HG03469 (cell line): Measurements from ENCODE around the gene BMF.
A peak's percentile ranks its signal among the peaks of the same experiment; 100 is the strongest.

Experiments
- ATAC-seq: cut with Tn5 transposase; IDR thresholded peaks from one replicate; pipeline ENCODE4 v1.9.1; 2021; ENCODE audit warnings: mild to moderate bottlenecking, moderate library complexity, moderate number of reproducible peaks; ENCODE audit not compliant: unreplicated experiment

BMF gene

GRCh38 chr15:40050788-40051470 lies 57.8 kb downstream of the BMF start:
- no peak for ATAC-seq

GRCh38 chr15:40048926-40049475 lies 59.7 kb downstream of the BMF start:
- ATAC-seq: no peak

DNA sequence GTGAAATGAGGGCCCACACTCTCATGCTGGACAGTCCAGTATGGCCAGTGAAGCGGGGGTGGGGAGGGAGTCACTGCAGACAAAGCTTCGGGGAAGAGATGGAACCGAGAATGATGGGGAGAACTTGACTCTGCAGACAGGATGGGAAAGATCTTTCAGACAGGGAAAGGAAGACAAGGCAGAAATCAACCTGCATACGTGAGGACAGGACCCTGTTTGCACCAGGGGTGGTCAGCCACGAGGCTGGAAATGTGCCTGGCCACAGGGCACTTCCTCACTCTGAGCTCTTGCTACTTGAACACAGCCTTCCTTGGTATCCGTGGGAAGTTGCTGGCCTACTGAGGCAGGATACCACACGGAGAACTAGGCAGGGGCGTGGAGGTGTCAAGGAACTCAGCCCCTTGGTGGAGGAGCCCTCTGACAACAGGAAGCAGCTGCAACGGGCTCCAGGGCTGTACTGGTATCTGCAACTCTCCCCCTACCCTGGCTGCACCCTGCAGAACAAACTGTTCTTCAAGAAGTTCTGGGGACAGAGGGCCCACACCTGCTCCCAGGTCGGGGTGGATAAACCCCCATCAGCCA lies 60.4 kb downstream of the BMF start:
- no peak for ATAC-seq

DNA sequence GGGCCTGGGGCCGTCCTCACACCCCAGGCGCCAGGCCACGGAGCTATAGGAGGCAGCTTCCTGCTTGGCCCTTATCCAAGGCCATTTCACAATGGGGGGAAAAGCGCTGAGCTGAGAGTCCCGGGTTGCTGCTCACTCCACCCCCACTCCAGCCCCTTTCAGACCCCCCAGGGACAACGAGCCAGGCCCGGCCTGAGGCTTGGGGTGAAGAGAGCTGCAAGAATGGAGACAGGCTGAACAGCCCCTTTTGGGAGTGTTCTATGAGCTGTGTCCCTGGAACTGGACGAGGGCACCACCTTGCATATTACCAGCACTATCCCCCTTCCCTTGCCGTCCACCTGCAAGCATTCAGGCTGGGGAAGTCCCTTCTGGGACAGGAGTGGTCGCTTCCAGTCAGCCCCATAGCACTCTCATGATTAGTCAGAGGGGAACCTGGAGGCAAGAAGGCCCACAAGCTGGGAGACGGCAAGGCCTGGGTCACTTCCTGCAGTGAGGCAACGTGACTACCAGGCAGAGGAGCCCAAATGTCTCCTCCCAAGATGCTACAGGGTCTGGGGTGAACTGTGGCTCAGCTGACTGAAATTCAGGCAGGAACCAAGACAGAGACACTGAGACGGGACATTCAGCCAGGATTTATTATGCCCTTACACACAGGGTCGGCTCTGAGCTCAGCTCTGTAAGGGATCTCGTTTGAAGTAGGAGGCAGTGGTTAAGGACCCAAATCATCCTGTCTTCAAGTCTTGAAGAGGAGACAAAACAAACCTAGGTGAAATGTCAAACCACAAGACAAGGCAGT lies 61.1 kb downstream of the BMF start:
- ATAC-seq: peak; percentile 53

GRCh38 chr15:40046721-40047414 lies 61.8 kb downstream of the BMF start:
- ATAC-seq: no peak

DNA sequence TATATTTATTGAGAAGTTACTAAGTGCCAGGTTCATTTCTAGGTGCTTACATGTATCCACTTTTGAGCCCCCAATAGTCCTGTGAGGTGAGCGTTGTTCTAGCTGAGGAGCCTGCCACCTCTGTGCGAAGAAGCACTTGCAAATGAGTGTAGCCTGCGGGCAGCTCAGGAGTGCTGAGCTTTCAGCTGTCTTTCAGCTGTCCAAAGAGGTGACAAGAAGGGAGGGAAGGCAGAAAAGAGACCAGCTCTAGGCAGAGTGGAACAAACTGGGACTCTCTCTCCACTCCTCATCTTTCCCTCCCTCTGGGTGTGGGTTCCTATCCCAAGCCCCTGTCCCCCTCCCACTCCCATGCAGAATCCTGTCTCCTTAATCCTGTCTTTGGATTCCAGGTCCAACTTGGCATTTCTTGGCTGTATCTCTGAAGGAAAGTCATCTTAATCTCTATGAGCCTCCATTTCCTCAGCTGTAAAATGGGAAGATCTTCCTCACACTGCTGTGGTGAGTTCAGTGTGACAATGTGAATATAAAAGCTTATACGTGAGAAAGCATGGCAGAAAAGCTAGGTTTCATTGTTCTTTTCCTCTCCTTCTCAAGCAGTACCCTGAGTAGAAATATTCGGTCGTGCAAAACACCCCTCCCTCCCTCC lies 63.0 kb downstream of the BMF start:
- ATAC-seq: peak; percentile 10

DNA sequence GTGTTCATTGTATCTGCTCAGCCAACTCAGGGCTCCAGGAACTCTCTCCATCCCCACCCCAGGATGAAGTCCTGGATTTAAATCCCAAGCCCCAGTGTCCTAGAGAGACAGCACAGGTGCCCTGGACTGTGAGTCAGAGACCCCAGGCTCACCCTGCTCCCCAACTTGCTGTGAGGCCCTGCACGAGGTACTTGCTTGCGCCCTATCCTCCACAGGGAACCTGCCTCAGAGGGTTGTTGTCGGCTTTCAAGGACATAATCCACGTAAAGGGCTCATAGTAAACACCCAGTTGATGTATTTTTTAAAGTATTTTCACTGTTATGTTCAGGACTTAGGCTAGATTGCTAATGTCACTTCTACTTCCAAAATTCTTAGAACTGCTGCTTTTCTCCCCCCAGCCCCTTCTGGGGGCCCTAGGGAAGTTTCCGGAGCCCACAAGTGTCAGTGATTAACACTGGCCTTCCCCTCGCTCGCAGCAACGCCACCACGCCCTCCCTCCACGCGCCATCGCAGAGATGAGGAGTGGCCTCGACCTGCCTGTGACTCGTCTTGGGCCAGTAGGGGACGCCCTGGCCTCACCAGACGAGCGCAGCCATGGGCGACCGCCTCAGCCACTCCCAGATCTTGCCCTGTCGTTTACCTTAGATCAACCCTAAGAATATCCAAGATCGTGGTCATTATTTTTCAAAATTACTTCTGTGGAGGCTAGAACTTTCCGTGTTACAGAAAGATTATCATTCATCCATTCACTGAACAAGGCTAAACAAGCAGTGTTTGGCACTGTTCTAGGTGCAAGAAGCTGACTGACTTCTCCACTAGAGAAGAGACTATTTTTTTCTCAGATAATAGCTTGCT lies 63.7 kb downstream of the BMF start:
- peak; percentile 53 for ATAC-seq

DNA sequence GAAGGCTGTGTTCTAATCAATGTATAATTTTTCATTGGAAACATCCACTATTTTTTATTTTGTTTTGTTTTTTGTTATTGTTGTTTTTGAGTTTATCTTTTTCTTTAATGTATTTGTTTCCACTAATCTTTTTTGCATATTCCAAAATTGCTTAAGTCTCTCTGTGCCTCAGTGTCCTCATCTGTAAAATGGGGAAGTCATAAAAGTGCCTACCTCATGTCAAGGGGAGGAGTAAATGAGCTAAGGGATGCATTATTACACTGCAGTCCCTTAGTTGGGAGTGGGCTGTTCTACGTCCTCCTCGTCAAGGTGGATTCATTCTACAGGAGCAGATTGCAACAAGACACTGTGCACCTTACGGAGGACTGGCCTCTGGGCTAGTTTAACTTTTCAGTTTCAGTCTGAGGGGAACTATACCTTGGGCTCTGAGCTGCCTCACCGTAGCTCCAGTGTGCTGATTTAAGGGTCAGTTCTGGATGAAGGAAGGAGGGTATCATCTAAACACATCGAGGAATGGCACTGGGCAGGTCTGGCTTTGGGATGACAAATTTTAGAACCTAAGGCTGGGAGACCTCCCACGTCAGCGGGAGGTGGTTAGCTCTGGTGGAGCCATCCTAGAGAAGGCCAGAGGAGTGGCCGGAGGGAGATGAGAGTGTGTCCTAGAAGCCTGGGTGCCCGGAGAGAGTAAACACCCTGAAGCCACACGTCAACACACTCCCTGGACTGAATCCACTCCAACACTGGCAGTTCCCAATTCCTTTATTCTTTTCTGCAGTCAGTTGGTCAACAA lies 64.6 kb downstream of the BMF start:
- ATAC-seq: no peak

DNA sequence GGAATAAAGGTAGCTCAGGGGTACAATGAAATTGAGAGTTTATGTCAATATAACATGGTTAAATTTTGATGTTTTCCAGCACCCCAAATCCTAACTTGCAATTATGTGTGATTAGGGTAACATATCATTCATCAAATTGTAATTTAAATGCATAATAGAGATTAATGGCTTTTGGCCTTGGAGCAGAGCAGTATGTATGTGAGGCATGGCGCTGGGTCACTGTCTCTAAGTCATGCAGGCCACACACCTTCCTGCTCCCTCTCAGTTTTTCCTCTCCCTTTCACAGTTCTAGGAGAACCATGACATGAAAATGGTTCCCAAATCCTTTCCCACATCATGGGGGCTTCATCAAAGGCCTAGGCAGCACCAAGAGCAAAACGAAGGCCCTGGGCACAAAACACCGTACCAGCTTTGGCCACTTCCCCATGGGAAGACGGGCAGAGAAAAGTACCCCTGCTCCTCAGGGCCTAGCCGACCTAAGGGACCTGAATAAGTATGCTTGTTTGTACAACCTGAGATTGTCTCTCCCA lies 65.8 kb downstream of the BMF start:
- no peak for ATAC-seq

- ATAC-seq: no peak
Observed at GRCh38 chr15:40040770-40041169, 67.9 kb downstream of the BMF start.

GRCh38 chr15:40040293-40040635 lies 68.4 kb downstream of the BMF start:
- ATAC-seq: no peak

- ATAC-seq: peak; percentile 86
Observed at GRCh38 chr15:40038638-40039543, 69.8 kb downstream of the BMF start, which contains the start of gene SRP14. Gene SRP14 (minus strand): TSS chr15:40039181. CDS start chr15:40039116, 65 bp downstream.

GRCh38 chr15:40038275-40038637 lies 70.4 kb downstream of the BMF start:
- ATAC-seq: no peak
